ENCODE data around the gene SLC25A38. TPM values are rescaled to one million over a fixed set of nuclear protein-coding genes. Genes with fewer than 3 reads are reported as not detected.

Gene SLC25A38
- total and polyA plus RNA-seq, 9 of the 15 experiments (the other 6 are each of a cell fraction or from before 2014, with no cell fraction given) = 13.5 to 51.1 (median 30.6) TPM

- TF ChIP-seq SRSF7 (optimal IDR thresholded peaks at IDR 0.05; ENCODE audit: low read depth, low read length) (no peak), POLR2AphosphoS2 (IDR thresholded peaks at IDR 0.05; ENCODE audit: low read length) (peak; percentile 86; the same call in 1 of the 2 replicates), EP400 (IDR thresholded peaks at IDR 0.05) (peak; percentile 100), SMARCA5 (IDR thresholded peaks at IDR 0.05) (0 out of 2 replicates have a peak, but pooled peaks have one; percentile 20), EZH2 (IDR thresholded peaks at IDR 0.05; ENCODE audit: borderline replicate concordance, low read depth, low read length) (no peak), SREBF2 (CRISPR knock-in tag; IDR thresholded peaks at IDR 0.05) (no peak; the same call in 1 of the 2 replicates), ZNF431 (CRISPR knock-in tag; IDR thresholded peaks at IDR 0.05) (peak; percentile 76; the same call in 1 of the 2 replicates), ZNF143 (CRISPR knock-in tag; IDR thresholded peaks at IDR 0.05) (peak; percentile 89), SPI1 (IDR thresholded peaks at IDR 0.05; ENCODE audit: borderline replicate concordance, low read depth, low read length) (0 out of 2 replicates have a peak, but pooled peaks have one; percentile 9), FOSL1 (tag; conservative IDR thresholded peaks at IDR 0.05) (0 out of 2 replicates have a peak, but pooled peaks have one; percentile 32), COPS2 (conservative IDR thresholded peaks at IDR 0.05) (no peak), NONO (IDR thresholded peaks at IDR 0.05; ENCODE audit: low read depth in 2 of 2, low read length in 1 of 2) (peak in 1 of 2 experiments; percentile 87; a peak in 3 of 4 replicates), TCF7L2 (IDR thresholded peaks at IDR 0.05; ENCODE audit: low read depth, low read length) (no peak), MIER1 (IDR thresholded peaks at IDR 0.05; ENCODE audit: low read depth) (no peak), SNIP1 (IDR thresholded peaks at IDR 0.05; ENCODE audit: low read depth) (no peak), STAT5A (IDR thresholded peaks at IDR 0.05; ENCODE audit: borderline replicate concordance, low read length) (no peak), KAT7 (CRISPR knock-in tag; IDR thresholded peaks at IDR 0.05; ENCODE audit: borderline replicate concordance) (peak; percentile 97; the same call in 1 of the 2 replicates), PCBP2 (IDR thresholded peaks at IDR 0.05; ENCODE audit: low read depth, low read length, poor library complexity, severe bottlenecking) (no peak), E2F6 (IDR thresholded peaks at IDR 0.05; ENCODE audit: borderline replicate concordance in 1 of 2, extremely low read depth in 1 of 2, insufficient read depth in 1 of 2, insufficient read length in 1 of 2, low read depth in 1 of 2, low read length in 1 of 2, poor library complexity in 1 of 2, severe bottlenecking in 1 of 2) (peak; percentile 83 to 94)
- TF ChIP-seq, protein P1, sequence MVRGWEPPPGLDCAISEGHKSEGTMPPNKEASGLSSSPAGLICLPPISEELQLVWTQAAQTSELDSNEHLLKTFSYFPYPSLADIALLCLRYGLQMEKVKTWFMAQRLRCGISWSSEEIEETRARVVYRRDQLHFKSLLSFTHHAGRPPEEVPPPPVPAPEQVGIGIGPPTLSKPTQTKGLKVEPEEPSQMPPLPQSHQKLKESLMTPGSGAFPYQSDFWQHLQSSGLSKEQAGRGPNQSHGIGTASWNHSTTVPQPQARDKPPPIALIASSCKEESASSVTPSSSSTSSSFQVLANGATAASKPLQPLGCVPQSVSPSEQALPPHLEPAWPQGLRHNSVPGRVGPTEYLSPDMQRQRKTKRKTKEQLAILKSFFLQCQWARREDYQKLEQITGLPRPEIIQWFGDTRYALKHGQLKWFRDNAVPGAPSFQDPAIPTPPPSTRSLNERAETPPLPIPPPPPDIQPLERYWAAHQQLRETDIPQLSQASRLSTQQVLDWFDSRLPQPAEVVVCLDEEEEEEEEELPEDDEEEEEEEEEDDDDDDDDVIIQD (CRISPR knock-in tag; IDR thresholded peaks at IDR 0.05) = no peak
- TF ChIP-seq, protein P2, sequence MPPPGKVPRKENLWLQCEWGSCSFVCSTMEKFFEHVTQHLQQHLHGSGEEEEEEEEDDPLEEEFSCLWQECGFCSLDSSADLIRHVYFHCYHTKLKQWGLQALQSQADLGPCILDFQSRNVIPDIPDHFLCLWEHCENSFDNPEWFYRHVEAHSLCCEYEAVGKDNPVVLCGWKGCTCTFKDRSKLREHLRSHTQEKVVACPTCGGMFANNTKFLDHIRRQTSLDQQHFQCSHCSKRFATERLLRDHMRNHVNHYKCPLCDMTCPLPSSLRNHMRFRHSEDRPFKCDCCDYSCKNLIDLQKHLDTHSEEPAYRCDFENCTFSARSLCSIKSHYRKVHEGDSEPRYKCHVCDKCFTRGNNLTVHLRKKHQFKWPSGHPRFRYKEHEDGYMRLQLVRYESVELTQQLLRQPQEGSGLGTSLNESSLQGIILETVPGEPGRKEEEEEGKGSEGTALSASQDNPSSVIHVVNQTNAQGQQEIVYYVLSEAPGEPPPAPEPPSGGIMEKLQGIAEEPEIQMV (tag; conservative IDR thresholded peaks at IDR 0.05; ENCODE audit: low read depth) = 0 out of 2 replicates have a peak, but pooled peaks have one; percentile 30
- TF ChIP-seq, protein P3, sequence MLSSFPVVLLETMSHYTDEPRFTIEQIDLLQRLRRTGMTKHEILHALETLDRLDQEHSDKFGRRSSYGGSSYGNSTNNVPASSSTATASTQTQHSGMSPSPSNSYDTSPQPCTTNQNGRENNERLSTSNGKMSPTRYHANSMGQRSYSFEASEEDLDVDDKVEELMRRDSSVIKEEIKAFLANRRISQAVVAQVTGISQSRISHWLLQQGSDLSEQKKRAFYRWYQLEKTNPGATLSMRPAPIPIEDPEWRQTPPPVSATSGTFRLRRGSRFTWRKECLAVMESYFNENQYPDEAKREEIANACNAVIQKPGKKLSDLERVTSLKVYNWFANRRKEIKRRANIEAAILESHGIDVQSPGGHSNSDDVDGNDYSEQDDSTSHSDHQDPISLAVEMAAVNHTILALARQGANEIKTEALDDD (IDR thresholded peaks at IDR 0.05) = peak; percentile 94
These were observed 23.4 kb downstream of the SLC25A38 start, which contains the start of gene RPSA (continued) for GRCh38 chr3:39406368-39407258.

All from K562 (cell line).